Mucosa of stomach (tissue), 1 donor: ENCODE results near the gene CHST8.

Experiments
- H3K27me3 ChIP-seq: one replicate; pipeline ENCODE4 v1.7.0; 2013; ENCODE audit warnings: mild to moderate bottlenecking, low read length; ENCODE audit not compliant: control insufficient read depth, insufficient read depth
- H3K36me3 ChIP-seq: one replicate; pipeline ENCODE4 v1.7.0; 2013; ENCODE audit warnings: low read length; ENCODE audit not compliant: control insufficient read depth, insufficient read depth
- H3K4me1 ChIP-seq: one replicate; pipeline ENCODE4 v1.7.0; 2013; ENCODE audit warnings: mild to moderate bottlenecking, low read length; ENCODE audit not compliant: control insufficient read depth, insufficient read depth
- H3K4me3 ChIP-seq: one replicate; pipeline ENCODE4 v1.7.0; 2013; ENCODE audit warnings: low read length
- H3K9ac ChIP-seq: one replicate; pipeline ENCODE4 v1.7.0; 2013; ENCODE audit warnings: mild to moderate bottlenecking, low read length, moderate library complexity
- H3K9me3 ChIP-seq: one replicate; pipeline ENCODE4 v1.7.0; 2013; ENCODE audit warnings: mild to moderate bottlenecking, low read length, moderate library complexity; ENCODE audit not compliant: control insufficient read depth
- donor health status: Pancreatic carcinoma.

The CHST8 gene

GRCh38 chr19:33719366-33720154 lies 97.8 kb downstream of the CHST8 start:
- Histone ChIP-seq H3K4me3 (no peak overlapping the region), H3K9ac (no peak overlapping the region), H3K36me3 (no peaks in the 10 kb centered on the region), H3K4me1 (no peaks in the 10 kb centered on the region), H3K9me3 (no peaks in the 10 kb centered on the region), H3K27me3 (no peaks in the 10 kb centered on the region)

GRCh38 chr19:33720155-33720493 lies 98.4 kb downstream of the CHST8 start:
- H3K4me1 ChIP-seq: no peaks in the 10 kb centered on the region
- no peaks in the 10 kb centered on the region for H3K36me3 ChIP-seq
- H3K4me3 ChIP-seq: no peak overlapping the region
- no peaks in the 10 kb centered on the region for H3K9me3 ChIP-seq
- H3K27me3 ChIP-seq: no peaks in the 10 kb centered on the region
- H3K9ac ChIP-seq: no peak overlapping the region

DNA sequence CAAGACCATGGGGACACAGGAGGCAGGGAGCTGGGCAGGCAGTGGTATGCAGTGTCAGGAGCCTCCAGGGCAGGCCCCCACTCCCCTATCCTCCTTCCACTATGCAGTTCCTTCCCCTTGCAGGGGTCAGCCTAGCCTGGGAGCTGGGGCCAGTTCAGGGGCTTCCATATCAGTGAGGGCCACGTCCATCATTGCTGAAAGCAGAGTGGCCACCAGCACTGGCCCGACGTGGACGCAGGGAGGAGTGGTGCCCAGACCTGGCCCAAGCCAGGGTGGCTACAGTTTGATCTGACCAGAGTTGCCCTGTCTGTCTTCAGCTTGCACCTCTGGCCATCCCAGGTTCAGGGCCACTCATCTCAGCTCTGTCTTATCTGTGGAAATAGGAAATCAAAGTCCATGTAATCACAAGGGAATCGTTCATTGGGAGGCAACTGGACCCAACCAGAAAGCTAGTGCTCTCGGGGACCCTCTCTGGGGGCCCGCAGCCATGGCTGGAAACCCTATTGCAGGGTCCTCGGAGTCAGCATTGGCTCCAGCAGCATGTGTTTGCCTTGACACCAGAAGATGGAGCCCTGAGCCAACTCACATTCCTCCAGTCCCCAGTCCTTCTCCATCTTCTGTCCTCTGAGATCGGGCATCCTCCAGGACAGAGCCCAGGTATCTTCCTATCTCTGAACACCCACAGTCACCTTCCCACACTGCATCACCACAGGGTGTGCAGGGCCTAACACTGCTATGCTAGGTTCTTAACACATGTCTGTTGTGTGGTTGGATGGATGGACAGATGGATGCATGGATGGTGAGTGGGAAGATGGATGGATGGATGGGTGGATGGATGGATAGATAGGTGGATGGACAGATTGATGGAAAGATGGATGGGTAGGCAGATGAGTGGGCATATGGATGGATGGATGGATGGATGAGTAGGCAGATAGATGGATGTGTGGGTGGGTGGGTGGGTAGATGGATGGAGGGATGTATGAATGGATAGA lies 99.2 kb downstream of the CHST8 start:
- no peak overlapping the region for H3K9ac ChIP-seq
- H3K4me1 ChIP-seq: no peaks in the 10 kb centered on the region
- H3K9me3 ChIP-seq: no peaks in the 10 kb centered on the region
- no peak overlapping the region for H3K4me3 ChIP-seq
- no peaks in the 10 kb centered on the region for H3K36me3 ChIP-seq
- no peaks in the 10 kb centered on the region for H3K27me3 ChIP-seq

- no peak overlapping the region for H3K9ac ChIP-seq
- no peaks in the 10 kb centered on the region for H3K9me3 ChIP-seq
- H3K4me1 ChIP-seq: no peaks in the 10 kb centered on the region
- H3K27me3 ChIP-seq: no peaks in the 10 kb centered on the region
- no peak overlapping the region for H3K4me3 ChIP-seq
- H3K36me3 ChIP-seq: no peaks in the 10 kb centered on the region
Observed at GRCh38 chr19:33721735-33722297, 100.1 kb downstream of the CHST8 start.

- Histone ChIP-seq H3K4me1 (no peaks in the 10 kb centered on the region), H3K9me3 (no peaks in the 10 kb centered on the region), H3K36me3 (no peaks in the 10 kb centered on the region), H3K4me3 (no peak overlapping the region), H3K9ac (no peak overlapping the region), H3K27me3 (no peaks in the 10 kb centered on the region)
Observed at GRCh38 chr19:33722456-33723239, 100.9 kb downstream of the CHST8 start.

GRCh38 chr19:33723512-33723911 lies 101.8 kb downstream of the CHST8 start:
- no peaks in the 10 kb centered on the region for H3K27me3 ChIP-seq
- no peak overlapping the region for H3K9ac ChIP-seq
- no peaks in the 10 kb centered on the region for H3K9me3 ChIP-seq
- H3K36me3 ChIP-seq: no peaks in the 10 kb centered on the region
- no peak overlapping the region for H3K4me3 ChIP-seq
- no peaks in the 10 kb centered on the region for H3K4me1 ChIP-seq

DNA sequence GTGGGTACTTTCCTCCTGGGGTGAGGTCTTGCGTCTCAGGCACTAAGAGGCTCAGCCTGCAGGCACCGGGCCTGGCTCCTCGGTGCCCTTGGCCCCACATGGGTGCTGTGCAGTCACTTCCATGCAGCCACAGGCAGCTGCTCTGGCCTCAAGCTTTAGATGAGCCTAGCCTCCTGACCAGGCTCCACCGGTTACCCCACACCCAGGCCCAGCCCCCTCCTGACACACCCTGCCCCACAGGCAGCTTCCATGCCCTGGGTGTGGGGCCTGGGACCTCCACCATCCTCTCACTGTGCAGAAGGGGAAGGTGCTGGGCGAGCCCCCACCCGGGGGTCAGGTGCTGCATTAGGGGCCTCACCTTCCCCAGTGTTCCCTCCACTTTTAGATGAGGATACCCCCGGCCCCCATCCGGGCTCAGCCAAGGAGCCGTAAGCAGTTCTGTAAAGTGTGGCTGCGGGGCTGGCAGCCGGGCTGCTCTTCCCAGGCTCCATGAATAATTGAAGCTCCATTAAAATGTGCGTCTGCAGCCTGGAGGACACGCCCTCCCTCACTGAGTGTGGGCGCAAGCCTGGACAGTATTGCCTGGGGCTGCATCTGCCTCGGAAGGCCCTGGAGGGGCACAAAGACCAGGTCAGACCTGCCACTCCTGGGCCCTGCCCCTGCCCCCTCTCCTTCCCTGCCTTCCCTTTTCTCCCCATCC lies 102.4 kb downstream of the CHST8 start:
- Histone ChIP-seq H3K27me3 (no peaks in the 10 kb centered on the region), H3K36me3 (no peaks in the 10 kb centered on the region), H3K9me3 (no peaks in the 10 kb centered on the region), H3K4me3 (no peak overlapping the region), H3K4me1 (no peaks in the 10 kb centered on the region), H3K9ac (no peak overlapping the region)

- no peaks in the 10 kb centered on the region for H3K27me3 ChIP-seq
Observed at GRCh38 chr19:33724721-33725060, 102.9 kb downstream of the CHST8 start.

DNA sequence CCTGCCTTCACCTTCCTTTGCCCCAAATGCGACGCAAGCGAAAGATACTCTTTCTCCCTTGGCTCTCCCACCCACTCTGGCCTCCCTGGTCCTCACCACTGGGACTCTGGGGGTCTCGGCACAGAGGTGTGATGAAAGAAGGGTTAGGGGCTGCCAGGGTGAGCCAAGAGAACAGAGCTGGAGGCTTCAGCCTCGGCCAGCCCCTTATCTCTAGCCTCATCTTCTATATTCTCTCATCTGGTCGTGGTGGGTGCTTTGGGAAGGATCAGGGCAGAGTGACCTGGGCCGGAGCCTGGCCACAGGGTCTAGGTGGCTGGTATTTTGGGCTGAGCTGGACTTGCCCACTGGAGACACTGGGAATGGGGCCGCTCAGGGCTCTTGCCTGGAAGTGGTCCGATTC lies 103.8 kb downstream of the CHST8 start:
- Histone ChIP-seq H3K36me3 (no peaks in the 10 kb centered on the region), H3K4me1 (no peaks in the 10 kb centered on the region), H3K4me3 (no peak overlapping the region), H3K9me3 (no peaks in the 10 kb centered on the region), H3K9ac (no peak overlapping the region), H3K27me3 (no peaks in the 10 kb centered on the region)

More at GRCh38 chr19:33724721-33725060, 102.9 kb downstream of the CHST8 start:
- no peaks in the 10 kb centered on the region for H3K4me1 ChIP-seq
- no peaks in the 10 kb centered on the region for H3K9me3 ChIP-seq
- no peak overlapping the region for H3K9ac ChIP-seq
- no peak overlapping the region for H3K4me3 ChIP-seq
- H3K36me3 ChIP-seq: no peaks in the 10 kb centered on the region

DNA sequence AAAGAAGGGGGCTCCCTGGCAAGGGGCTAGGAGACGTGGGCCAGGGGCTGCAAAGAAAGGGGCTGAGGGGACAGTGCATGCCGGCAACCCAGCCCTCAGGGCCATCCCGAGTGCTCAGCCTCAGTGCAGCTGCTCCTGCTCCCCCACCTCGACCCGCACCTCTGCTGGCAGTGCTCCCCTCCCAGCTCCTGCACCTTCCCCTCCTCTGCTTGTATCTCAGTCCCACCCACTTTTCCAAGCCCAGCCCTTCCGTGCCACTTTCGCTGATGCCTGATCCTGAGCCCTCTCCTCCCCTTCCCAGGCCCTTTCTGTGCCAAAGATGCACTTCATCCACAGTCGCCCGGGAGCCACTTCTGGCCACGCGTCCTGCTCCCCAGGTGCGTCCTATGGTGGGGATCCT lies 105.0 kb downstream of the CHST8 start:
- Histone ChIP-seq H3K4me1 (no peaks in the 10 kb centered on the region), H3K9ac (no peak overlapping the region), H3K4me3 (no peak overlapping the region), H3K27me3 (no peaks in the 10 kb centered on the region), H3K9me3 (no peaks in the 10 kb centered on the region), H3K36me3 (no peaks in the 10 kb centered on the region)

- Histone ChIP-seq H3K9ac (no peak overlapping the region), H3K36me3 (no peaks in the 10 kb centered on the region), H3K9me3 (no peaks in the 10 kb centered on the region), H3K4me3 (no peak overlapping the region), H3K27me3 (no peaks in the 10 kb centered on the region), H3K4me1 (no peaks in the 10 kb centered on the region)
Observed at GRCh38 chr19:33727331-33727998, 105.7 kb downstream of the CHST8 start.
